RWPE1 (cell line): Measurements from ENCODE around the gene CANT1.

Experiments
- CTCF ChIA-PET: fragments of 350-600 bp; sonication (Branson Sonifier 250); formaldehyde crosslinking; extraction: SDS; loops from one replicate; lab custom pipeline; 2021; lab: Yijun Ruan, JAX
- POLR2A ChIA-PET: fragments of 400-600 bp; formaldehyde crosslinking; extraction: SDS; loops from one replicate; lab custom pipeline; 2020; ENCODE audit warnings: antibody characterized with exemption; ENCODE audit not compliant: low non-redundant PET; lab: Yijun Ruan, JAX
- DNase-seq: peaks from one replicate; pipeline ENCODE4 v3.0.0; 2012; ENCODE audit warnings: low spot score
- H3K27ac ChIP-seq: fragments of 450-650 bp; 2 replicates; pipeline ENCODE4 v1.5.1; 2017
- TF ChIP-seq, protein P1 (sequence below): fragments of 450-650 bp; conservative IDR thresholded peaks from 2 replicates; pipeline ENCODE4 v1.5.1; 2017; ENCODE audit warnings: low read depth, mild to moderate bottlenecking

CANT1 gene

DNA sequence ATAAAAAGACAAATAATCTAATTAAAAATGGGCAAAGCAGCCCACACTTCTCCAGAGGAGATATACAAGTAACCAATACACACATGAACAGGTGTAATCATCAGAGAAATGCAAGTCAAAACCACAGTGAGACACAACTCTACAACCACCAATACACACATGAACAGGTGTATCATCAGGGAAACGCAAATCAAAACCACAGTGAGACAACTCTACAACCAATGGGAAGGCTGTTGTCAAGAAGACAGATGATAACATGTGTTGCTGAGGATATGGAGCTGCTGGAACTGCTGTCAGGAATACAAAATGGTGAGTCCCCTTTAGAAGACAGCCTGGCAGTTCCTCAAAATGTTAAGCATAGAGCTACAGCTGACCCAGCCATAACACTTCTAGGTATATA is 42.6 kb upstream of the CANT1 start:
- ChIA-PET CTCF (interaction anchor here (0.6 kb wide), 1 partner anchor 32 kb away, joined by 3 read pairs; no protein-coding TSS in a partner anchor), POLR2A (no interaction called here)
- DNase-seq = no peak
- no peak overlapping the region for H3K27ac ChIP-seq
- TF ChIP-seq, protein P1, sequence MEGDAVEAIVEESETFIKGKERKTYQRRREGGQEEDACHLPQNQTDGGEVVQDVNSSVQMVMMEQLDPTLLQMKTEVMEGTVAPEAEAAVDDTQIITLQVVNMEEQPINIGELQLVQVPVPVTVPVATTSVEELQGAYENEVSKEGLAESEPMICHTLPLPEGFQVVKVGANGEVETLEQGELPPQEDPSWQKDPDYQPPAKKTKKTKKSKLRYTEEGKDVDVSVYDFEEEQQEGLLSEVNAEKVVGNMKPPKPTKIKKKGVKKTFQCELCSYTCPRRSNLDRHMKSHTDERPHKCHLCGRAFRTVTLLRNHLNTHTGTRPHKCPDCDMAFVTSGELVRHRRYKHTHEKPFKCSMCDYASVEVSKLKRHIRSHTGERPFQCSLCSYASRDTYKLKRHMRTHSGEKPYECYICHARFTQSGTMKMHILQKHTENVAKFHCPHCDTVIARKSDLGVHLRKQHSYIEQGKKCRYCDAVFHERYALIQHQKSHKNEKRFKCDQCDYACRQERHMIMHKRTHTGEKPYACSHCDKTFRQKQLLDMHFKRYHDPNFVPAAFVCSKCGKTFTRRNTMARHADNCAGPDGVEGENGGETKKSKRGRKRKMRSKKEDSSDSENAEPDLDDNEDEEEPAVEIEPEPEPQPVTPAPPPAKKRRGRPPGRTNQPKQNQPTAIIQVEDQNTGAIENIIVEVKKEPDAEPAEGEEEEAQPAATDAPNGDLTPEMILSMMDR = no peak

DNA sequence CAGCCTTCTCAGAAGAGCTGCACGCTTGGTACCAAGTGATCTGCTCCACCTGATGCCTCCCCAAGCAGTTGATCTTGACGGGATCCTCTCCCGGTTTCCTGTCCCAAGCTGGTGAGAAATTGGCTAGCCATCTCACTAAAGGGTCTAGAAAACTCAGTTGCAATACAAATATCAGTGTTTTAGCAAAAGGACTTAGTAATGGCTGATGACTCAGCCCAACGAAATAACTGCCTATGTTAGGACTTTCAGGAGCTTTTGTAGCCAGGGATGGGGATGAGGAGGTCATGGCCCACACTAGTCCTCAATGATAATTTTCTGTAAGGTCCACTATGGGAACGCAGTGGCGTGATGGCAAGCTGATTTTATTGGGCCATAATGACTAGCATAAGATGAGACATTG is 41.7 kb upstream of the CANT1 start:
- POLR2A ChIA-PET = no interaction called here
- CTCF ChIA-PET = interaction anchor here (0.6 kb wide), 1 partner anchor 32 kb away, joined by 3 read pairs; no protein-coding TSS in a partner anchor
- DNase-seq = no peak
- H3K27ac ChIP-seq = no peak overlapping the region
- TF ChIP-seq, protein P1 = no peak

DNA sequence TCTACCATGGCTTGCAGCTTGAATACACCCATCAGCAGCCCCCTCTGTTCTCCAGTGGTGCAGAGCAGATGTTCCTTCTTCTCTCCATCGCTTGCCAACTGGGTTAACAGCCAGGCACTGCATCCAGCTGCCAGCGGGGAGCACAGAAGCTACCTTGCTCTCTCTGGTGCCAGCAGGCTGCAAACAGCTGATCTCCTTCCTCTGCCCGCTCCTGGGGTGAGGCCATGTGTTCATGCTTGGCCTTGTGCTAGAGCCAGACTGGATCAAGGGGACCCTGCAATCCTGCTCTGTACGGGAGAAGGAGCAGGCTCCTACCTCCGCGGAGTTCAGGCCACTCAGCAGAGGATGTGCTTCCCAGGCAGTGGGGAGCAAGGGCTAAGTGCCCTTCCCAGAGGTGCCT is 41.0 kb upstream of the CANT1 start:
- ChIA-PET CTCF (interaction anchor here (0.6 to 0.9 kb wide), 3 partner anchors 8 to 123 kb away, joined by 3 to 4 read pairs (median 3); no protein-coding TSS in a partner anchor), POLR2A (no interaction called here)
- H3K27ac ChIP-seq = no peak overlapping the region
- DNase-seq = no peak
- TF ChIP-seq, protein P1 = no peak

DNA sequence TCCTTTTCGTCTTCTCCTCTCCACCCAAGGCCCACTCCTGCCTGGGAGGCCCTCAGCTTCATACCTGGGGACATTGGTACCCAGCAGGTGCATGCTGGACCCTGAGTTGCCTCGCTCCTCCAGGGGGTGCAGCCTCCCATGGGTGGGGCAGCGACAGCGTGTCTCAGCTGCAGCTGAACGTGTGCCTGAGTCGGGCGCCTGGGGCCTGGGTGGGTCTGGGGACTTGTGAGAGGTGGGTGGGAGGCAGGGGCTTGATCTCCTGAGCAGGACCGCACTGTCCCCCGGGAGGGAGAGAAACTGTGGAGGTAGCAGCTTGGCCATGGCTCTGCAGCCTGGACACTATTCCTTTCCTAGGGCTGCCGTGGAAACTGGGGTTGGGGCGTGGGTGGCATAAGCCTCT is 40.3 kb upstream of the CANT1 start:
- H3K27ac ChIP-seq = no peak overlapping the region
- CTCF ChIA-PET = interaction anchor here (0.6 to 1.1 kb wide), 4 partner anchors 7 to 124 kb away, joined by 3 to 4 read pairs (median 3); no protein-coding TSS in a partner anchor
- POLR2A ChIA-PET = no interaction called here
- DNase-seq = no peak
- TF ChIP-seq, protein P1 = no peak

DNA sequence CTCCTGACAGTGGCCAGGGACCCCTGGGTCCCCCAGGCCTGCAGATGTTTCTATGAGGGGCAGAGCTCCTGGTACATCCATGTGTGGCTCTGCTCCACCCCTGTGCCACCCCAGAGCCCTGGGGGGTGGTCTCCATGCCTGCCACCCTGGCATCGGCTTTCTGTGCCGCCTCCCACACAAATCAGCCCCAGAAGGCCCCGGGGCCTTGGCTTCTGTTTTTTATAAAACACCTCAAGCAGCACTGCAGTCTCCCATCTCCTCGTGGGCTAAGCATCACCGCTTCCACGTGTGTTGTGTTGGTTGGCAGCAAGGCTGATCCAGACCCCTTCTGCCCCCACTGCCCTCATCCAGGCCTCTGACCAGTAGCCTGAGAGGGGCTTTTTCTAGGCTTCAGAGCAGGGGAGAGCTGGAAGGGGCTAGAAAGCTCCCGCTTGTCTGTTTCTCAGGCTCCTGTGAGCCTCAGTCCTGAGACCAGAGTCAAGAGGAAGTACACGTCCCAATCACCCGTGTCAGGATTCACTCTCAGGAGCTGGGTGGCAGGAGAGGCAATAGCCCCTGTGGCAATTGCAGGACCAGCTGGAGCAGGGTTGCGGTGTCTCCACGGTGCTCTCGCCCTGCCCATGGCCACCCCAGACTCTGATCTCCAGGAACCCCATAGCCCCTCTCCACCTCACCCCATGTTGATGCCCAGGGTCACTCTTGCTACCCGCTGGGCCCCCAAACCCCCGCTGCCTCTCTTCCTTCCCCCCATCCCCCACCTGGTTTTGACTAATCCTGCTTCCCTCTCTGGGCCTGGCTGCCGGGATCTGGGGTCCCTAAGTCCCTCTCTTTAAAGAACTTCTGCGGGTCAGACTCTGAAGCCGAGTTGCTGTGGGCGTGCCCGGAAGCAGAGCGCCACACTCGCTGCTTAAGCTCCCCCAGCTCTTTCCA is 39.5 kb upstream of the CANT1 start:
- TF ChIP-seq, protein P1 = no peak
- POLR2A ChIA-PET = no interaction called here
- CTCF ChIA-PET = interaction anchor here (0.6 to 1.3 kb wide), 5 partner anchors 33 to 1549 kb away, joined by 3 to 4 read pairs (median 3); no protein-coding TSS in a partner anchor
- no peak for DNase-seq
- H3K27ac ChIP-seq = no peak overlapping the region

DNA sequence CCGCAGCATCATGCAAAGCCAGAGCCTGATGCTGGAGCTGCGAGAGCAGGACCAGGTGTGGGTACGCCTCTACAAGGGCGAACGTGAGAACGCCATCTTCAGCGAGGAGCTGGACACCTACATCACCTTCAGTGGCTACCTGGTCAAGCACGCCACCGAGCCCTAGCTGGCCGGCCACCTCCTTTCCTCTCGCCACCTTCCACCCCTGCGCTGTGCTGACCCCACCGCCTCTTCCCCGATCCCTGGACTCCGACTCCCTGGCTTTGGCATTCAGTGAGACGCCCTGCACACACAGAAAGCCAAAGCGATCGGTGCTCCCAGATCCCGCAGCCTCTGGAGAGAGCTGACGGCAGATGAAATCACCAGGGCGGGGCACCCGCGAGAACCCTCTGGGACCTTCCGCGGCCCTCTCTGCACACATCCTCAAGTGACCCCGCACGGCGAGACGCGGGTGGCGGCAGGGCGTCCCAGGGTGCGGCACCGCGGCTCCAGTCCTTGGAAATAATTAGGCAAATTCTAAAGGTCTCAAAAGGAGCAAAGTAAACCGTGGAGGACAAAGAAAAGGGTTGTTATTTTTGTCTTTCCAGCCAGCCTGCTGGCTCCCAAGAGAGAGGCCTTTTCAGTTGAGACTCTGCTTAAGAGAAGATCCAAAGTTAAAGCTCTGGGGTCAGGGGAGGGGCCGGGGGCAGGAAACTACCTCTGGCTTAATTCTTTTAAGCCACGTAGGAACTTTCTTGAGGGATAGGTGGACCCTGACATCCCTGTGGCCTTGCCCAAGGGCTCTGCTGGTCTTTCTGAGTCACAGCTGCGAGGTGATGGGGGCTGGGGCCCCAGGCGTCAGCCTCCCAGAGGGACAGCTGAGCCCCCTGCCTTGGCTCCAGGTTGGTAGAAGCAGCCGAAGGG is 38.6 kb upstream of the CANT1 start:
- no peak overlapping the region for H3K27ac ChIP-seq
- TF ChIP-seq, protein P1 = no peak
- no peak for DNase-seq
- CTCF ChIA-PET = interaction anchor here (0.6 to 1.3 kb wide), 5 partner anchors 34 to 1550 kb away, joined by 3 to 4 read pairs (median 3); no protein-coding TSS in a partner anchor
- POLR2A ChIA-PET = no interaction called here
